GM19035 (cell line): ENCODE results near the gene CCNH.

Experiments used
- ATAC-seq: cut with Tn5 transposase; IDR thresholded peaks from one replicate; pipeline ENCODE4 v1.9.1; 2021; ENCODE audit not compliant: unreplicated experiment

The CCNH gene

DNA sequence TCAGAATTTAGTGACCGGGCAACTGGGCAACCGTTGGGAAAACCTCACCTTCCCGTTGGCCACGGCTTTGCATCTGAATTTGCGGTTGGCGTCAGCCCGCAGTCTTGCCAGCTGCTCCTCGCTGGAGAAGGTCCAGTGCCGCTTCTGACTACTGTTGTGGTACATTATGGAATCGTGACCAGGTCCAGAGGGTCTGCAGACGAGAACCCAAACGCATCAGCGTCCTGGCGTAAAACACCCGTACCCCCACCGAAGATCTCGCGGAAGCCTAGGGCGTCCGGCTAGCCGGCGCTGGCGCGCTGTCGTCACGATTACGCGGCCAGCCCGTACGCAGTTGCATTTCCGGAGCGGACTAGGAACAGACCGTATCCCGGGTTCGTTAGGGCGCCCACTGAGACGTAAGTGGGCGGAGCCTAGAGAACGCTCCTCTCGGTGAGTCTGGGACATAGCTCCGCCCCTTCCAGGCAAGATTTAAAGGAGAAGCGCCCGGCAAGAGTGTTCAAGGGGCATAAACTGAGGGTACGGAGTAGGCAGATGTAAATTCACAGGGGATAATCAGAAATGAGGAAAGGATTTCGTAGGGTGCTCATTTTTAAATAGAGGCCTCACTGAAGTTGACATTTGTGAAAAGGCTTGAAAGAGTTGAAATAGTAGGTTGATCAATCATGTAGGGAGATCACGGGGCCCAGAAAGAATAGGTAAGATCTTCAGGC is at the start of gene CCNH:
TSS of gene CCNH (minus strand) at position 301 of the 713 bp plus-strand sequence. CDS start at position 165, 136 bp downstream.
- ATAC-seq: peak; percentile 97

DNA sequence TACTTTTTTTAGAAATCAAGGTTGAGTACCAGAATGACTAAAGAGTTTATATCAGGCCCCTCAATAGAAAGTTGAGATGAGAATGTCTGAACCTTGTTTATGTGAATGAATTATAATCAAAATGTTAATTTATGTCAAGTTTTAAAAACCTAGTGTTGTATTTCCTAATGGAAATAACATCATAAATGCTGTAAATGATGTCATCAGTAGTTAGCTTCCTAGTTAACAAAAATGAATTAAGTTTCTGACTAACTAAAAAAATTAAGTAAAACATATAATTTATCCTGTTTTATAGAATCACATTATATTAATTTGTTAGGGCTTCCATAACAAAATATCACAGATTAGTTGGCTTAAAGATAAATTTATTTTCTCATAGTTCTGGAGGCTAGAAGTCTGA is 45.0 kb upstream of the CCNH start:
- ATAC-seq: no peak

DNA sequence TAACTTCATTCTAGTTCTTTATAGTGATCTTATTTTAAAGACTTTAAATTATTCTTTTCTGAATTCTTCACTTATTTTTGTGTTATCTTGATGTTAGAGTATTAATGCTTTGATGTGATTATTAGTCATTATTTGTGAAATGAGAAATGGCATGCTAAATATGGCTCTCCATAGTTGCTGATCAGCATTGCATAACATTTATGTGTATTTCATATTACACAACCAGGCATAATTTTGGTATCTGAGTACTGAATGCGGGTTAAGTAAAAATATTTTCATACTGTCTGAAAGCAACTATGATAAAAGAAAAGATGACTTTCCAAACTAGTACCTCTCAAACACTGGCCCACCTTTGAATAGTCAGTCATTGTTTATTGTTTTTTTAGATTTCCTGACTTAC is 41.1 kb upstream of the CCNH start:
- ATAC-seq: no peak

DNA sequence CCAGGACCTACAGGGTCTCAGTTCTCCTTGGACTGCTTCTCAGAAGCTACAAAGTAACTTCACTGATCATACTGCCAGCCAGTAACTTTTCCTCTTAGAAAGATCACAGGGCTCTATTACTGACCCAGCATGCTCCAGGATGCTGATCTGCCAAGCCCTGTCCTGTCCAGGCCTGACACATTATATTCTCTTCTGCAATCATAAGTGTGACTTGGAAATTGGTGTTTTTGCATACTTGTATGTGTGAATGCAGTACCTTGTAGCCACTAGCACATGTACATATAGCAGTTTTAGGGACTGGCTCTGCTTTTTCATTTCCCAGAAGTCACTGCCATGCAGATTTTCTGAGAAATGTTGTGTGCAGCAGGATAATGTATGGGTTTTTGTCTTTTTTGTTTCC is 40.1 kb upstream of the CCNH start:
- no peak for ATAC-seq

DNA sequence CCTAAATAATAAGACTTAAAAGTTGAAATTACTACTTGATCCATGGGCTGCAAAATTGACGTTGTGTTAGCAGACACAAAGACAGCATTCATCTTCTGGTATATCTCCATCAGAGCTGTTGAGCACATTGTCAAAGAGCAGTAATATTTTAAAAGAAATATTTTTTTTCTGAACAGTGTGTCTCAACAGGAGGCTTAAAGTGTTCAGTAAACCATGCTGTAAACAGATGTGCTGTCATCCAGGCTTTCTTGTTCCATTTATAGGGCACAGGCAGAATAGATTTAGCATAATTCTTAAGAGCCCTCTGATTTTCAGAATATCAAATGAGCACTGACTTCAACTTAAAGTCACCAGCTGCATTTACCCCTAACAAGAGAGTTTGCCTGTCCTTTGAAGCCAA is 29.7 kb upstream of the CCNH start:
- no peak for ATAC-seq

DNA sequence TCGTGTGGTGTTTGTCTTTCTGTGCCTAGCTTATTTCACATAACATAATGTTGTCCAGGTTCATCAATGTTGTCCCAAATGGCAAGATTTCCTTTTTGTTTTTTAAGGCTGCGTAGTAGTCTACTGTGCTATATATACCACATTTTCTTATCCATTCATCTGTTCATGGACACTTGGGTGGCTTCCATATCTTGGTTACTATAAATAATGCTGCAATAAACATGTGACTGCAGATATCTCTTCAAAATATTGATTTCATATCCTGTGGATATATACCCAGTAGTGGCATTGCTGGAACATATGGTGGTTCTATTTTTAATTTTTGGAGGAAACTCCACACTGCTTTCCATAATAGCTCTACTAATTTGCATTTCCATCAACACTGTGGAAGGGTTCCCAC is 25.5 kb upstream of the CCNH start:
- ATAC-seq: no peak

DNA sequence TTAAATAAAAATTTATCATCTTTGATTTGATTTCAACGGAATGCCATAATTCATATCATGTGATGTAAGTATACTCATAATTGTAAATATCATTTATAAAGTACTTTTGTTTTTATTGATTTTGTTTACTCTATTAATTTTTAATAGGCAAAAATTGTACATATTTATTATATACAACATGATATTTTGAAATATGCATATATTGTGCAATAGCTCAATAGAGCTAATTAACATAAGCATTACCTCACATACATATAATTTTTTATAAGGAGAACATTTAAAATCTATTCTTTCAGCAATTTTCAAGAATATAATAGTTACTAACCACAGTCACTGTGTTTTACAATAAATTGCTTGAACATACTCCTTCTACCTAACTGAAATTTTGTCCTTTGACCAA is 25.0 kb upstream of the CCNH start:
- ATAC-seq: no peak

DNA sequence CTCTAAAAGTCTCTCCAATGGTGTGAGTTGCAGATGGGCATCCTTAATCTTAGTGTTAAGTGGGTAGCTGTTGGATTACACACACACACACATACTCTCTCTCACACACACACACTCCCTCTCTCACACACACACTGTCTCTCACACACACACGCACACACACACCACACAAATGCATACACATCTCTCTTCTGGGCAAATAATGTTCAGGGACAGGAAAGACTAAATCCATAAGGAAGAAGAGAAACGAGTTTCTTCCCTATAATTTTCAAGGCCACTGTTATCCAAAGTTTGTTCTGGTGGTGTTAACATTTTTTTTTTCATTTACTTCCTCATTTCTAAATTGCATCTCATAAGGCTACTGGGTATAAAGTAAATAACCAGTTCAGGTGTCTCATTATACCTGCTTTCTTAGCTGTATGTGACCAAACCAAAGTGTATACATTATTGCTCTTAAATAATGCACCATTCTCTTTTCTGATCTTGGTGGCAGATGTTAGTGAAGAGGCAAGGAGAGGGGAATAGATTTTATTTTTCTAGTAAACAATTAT is 22.5 kb upstream of the CCNH start:
- ATAC-seq: no peak

DNA sequence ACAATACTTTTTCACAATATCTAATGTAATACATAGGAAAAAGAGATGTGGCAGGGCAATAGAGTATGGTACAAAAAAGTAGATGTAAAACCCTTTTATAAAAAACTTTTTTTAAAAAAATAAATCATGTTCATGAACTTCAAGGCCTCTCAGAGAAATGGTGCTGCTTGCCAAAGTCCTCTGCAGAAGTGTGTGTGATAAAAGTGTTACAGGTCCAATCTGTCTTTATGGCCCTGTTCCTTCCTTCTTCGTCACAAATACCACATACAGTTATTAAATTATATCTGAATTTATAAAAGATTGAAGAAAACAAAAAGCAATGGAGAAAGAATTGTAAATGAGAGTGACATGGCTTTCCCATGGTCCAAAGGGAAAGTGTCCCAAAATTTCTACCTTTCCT is 21.7 kb upstream of the CCNH start:
- no peak for ATAC-seq

DNA sequence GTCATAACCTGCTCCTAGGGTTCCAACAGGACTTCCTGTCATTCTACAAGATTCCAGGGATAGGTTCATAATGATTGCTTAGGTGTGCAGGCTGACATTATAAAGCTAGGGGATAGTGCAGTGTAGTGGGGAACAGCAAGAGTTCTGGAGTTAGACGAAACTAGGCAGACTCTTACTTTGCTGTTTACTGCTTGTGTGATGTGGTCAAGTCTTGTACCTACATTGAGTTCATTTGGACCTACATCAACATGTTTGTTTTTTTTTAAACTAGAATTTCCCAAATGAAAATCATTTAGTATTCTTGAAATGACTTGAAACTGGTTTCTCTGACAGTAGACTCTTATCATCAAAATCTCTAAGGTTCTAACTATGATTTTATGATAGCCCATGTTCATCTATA is 21.2 kb upstream of the CCNH start:
- no peak for ATAC-seq

DNA sequence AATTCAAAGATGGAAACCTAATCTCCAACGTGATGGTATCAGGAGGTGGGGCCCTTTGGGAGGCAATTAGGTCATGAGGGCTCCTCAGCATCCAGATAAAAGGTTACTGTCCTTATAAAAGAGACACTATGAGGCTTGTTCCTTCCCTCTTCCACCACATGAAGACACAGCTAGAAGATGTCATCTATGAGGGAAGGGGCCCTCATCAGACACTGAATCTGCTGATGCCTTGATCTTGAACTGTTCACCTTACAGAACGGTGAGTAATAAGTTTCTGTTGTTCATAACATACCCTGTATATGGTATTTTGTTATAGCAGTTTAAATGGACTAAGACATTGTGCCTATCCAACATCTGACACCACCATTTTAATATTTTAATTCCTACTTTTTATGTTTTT is 19.7 kb upstream of the CCNH start:
- no peak for ATAC-seq

DNA sequence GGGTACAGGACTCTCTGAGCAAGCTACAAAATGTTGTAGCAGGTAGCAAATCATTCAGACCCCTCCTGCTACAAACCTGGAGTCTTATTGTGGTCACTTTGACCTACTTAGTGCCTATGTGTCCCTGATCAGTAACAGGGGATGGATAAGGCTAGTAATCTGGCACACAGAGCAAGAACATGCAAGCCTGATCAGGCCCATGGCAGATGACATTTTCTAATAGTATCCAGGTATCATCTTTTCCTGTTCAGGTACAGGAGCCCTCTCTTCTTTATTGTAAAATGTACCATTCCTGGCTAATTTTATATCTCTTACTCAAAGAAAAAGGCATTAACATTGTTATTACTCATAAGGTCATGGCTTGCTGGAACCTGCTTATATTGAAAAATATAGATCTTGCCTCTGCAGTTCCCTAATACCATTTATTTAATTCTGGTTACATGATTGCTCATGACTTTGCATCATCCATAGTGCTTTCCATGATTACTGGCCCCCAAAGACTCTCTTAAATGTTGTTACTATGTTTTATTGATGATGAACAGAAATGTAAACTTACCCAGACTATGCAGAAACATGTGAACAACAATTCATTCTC is 18.2 kb upstream of the CCNH start:
- ATAC-seq: no peak

DNA sequence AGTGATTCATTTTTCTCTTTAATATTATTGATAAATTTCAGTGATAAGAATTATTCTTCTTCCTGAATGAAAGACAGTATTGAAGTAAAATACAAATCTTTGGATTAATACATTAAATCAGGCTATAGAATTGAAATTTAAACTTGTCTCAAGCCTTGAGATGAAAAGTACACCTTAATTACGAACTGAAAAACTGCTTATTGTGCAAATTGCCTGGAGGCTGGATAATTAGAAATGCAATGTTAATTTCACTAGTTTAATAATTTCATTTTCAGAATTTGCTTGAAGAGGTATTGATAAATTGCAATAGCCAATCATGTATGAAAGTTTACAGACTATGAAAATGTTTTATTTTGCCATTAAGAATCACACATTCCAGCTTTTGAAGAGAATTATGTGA is 11.0 kb upstream of the CCNH start:
- ATAC-seq: no peak

DNA sequence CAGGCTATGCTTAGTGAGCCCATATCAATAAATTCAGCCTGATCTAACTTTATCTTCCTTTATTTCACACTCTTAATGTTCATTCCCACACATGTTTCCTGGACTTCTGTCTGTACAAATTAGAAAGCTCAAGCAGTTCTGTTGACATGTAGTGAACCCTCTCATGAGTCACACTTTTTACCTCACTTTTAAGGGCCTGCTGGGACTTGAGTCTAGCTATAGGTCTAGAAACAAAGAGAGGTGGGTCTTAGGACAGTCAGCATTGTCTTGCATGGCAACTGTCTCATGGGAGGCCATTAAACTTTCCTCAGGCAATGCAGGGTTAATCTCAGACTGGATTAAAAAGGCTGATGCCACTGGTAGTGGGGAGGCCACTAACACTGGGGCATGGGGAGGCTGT is 8.6 kb upstream of the CCNH start:
- ATAC-seq: no peak

DNA sequence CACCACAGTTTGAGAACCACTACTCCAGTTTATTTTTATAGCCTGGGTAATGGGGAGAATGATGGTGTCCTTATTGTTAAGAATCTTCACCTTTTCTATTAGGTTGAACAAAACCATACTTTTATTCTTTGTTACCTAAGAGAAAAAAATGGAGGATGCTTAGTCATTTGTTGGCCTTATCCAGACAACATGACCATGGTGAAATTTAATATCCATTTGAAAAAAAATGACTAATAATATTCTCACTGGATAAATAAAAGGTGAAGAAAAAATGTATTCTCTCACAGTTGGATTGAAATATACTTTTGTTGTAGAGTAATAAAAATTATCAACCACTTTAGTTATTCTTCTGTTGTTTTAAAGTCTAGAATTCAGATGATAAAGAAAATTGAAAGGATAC is 5.8 kb upstream of the CCNH start:
- ATAC-seq: no peak

DNA sequence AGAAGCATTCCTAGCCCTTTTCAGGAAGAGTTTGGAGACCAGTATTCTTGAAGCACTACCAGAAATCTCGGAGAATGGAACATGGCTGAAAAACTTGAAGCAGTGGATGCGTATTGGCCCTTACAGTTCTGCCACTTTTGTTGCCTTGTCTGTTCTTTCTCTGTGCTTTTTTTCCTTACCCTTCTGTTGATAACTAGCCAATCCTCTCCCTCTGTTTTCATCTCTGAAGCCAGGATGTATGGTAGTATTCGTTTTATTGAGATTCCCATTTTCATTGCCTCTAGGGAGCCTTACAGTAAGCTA is 564 bp upstream of the CCNH start:
- peak; percentile 1 for ATAC-seq

DNA sequence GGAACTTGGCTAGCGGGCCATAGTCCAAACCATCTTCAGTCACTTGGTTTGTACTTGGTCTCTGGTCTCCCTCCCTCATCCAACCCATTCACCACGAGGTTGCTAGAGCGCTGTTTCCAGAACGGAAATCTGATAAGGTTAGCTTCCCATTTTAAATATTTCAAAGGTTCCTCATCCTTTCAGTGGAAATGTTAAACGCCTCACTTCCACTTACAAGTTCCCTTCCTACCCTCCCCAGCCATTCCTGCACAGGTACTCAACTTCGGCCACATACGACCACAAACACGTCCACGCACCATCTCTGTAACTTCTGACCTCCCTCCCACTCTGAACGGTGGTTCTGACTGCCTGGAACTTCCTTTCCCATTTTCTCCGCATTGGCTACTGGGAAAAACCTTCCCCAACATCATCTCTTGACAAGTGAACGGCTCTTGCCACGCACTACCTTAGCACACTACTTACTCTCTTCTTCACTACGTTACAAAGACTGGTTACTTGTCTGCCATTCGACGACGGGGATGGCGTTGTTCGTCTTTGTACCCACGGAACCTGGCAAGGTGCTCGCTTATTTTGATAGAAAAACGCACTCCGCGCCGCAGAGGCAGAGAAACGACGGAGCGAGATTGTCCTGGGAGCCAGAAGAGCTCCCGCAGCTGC is 629 bp downstream of the CCNH start:
- ATAC-seq: peak; percentile 29

DNA sequence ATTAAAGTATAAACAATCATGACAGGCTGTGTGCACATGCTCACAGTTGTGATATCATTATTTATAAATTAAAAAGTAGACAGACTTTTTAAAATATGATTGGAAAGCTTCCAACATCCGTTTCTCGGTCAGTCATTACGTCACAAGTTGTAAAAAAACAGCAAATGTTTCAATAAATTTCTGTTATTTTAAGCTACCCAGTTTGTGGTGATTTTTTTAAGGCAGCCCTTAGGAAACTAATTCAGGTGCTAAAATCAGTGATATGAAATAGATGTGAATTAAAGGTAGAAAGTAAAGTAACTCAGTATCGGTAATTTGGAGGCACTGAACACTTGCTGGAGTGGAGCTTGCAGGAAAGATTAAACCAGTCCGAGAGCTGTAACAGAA is 1.2 kb downstream of the CCNH start:
- ATAC-seq: no peak

DNA sequence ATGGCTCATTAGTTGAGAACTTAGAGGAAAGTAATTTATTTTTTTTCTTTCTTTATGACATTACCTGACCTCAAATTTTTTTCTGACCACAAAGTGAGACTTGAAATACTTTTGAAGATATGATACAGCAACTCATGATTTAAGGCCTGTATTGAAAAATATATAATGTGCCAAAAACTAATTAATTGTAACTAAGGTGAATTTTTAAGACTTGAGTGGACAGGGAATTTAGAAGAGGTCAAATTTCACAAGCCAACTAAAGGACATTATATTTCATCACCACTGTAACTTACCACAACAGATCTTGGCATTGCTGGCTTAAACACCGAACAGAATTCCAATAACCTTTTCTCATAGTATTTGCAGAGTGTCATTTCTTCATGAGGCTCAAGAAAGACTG is 1.8 kb downstream of the CCNH start:
- ATAC-seq: no peak

DNA sequence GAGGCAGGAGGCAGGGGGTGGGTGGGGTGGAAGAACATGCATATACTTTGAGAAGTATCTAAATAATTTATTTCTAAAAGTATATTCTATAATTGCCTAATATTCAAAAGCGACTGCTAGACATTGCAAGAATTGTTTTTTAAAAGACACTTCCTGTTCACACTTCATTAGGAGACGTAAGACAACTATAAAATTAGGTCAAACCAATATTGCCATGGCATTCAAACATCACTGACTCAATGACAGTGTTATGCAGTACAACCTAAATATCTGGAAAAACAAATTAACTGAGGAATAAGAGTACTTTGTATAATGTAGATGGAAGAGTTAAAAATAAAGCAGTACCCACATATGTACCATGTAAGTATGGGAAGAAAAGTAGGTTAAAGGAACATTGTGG is 4.5 kb downstream of the CCNH start:
- ATAC-seq: no peak

DNA sequence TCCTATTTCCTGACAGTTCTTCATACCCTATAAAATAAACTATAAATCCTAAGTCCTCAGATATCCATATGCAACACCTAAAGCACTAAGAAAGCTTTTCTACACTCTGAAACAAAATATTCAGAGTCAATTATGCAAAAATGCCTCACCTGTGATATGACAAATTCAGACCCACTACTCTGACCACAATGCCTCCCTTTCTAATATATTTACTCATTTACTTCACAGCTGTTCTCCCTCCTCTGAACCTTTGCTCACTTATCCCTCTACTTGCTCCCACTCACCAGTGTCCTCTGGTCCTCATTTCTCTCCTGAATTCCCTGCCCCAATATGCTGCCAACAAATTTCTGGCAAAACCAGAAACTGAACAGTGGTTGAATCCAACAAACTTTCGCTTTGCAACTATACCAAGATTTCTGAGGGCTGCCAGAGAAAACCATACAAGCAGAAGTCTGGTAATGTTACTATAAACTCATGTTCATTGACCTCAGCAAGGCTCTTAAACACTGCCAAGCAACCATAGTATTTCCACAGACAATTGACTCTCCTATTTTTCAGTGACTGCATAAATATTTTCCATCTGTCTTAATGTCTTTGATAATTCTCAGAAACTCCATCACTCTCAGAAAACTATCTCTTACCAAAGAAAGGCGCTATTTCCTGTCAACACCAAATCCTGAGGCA is 7.1 kb downstream of the CCNH start:
- ATAC-seq: no peak

DNA sequence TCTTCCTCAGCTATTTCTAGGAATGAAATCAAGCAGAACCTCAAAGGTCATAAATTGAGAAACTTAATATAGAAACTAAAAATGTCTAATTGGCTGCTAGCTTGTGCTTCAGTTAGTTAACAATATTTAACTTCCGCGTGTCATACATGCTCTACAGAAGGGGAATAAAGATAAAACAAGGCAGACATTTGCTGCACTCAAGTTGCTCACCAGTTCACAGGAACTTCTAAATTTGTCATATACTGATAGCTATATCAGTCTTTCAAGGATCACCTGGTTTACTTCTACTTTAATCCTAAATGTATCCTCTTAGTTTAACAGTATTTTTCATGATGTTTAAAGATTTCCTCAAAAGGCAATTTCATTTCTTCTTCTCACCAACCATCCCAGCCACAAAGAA is 8.4 kb downstream of the CCNH start:
- no peak for ATAC-seq
